IPS DF 6.9 (cell line): Measurements from ENCODE around the gene CLHC1.
"Not testable (repeated sequence)": the region's sequence is repeated elsewhere in the genome, so short reads cannot be mapped to it uniquely, and the experiment has no call there.

ENCODE experiments used
- DNase-seq: peaks from one replicate; pipeline ENCODE4 v3.0.0-alpha.2; 2013; ENCODE audit warnings: low read depth, low spot score
- H3K27ac ChIP-seq: one replicate; pipeline ENCODE4 v1.5.1; 2013; ENCODE audit warnings: low read length, control low read depth
- H3K27me3 ChIP-seq: 2 replicates; pipeline ENCODE4 v1.6.1; 2013; ENCODE audit warnings: mild to moderate bottlenecking, low read length; ENCODE audit not compliant: control insufficient read depth, insufficient read depth
- H3K36me3 ChIP-seq: 2 replicates; pipeline ENCODE4 v1.6.1; 2013; ENCODE audit warnings: low read length; ENCODE audit not compliant: control insufficient read depth, insufficient read depth
- H3K4me1 ChIP-seq: 2 replicates; pipeline ENCODE4 v1.6.1; 2013; ENCODE audit warnings: low read length; ENCODE audit not compliant: control insufficient read depth, insufficient read depth
- H3K4me3 ChIP-seq: 2 replicates; pipeline ENCODE4 v1.5.1; 2013; ENCODE audit warnings: mild to moderate bottlenecking, low read length
- H3K9me3 ChIP-seq: 2 replicates; pipeline ENCODE4 v1.6.1; 2013; ENCODE audit warnings: low read length, inconsistent platforms; ENCODE audit not compliant: control insufficient read depth, insufficient read depth
- WGBS: extraction: QIAGEN DNeasy Blood & Tissue Kit; methylation state at CpG from one replicate; pipeline ENCODE4 v1.1.7; 2013; ENCODE audit warnings: mixed read lengths, missing lambda C conversion rate; ENCODE audit not compliant: insufficient read length, insufficient coverage; 5-methylcytosine and 5-hydroxymethylcytosine counted together

CLHC1 gene

DNA sequence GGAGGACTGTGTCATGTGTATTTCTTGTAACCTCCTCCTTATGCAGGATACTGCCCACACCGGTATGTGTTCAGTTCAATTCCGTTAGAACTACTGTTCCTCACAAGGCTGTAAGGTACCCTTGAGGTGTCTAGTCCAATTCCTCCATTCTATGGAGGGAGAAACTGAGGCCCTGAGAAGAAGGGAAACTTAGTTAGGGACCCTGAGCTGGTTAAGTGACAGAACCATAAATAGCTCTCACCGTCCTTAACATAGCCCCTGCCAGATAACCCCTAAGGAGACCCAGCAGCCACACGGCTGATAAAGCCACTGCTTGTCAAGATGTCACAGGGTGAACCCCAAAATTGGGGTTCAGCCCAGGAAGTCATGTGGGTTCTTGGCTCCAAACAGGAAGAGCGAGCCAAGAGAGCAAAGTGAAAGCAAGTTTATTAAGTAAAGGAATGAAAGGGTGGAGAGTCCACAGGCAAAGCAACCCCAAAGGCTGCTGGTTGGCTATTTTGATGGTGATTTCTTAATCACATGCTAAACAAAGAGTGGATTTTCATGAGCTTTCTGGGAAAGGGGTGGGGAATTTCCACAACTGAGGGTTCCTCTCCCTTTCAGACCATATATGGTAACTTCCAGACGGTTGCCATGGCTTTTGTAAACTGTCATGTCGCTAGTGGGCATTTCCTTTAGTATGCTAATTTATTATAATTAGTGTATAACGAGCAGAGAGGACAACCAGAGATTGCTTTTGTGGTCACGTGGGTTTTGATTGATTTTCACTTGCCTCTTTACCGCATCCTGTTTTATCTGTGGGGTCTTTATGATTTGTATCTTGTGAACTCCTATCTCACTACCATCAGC lies 98.4 kb downstream of the CLHC1 start:
- Histone ChIP-seq H3K27ac (no peak overlapping the region), H3K4me1 (peaks cover 7% of the 10 kb centered on the region; the same call in 1 of the 2 replicates), H3K9me3 (no peaks in the 10 kb centered on the region), H3K27me3 (no peaks in the 10 kb centered on the region), H3K4me3 (no peak overlapping the region), H3K36me3 (no peaks in the 10 kb centered on the region)
- no CpG with 5 or more reads among the region's 10 CpGs for WGBS
- DNase-seq = peak; percentile 87

DNA sequence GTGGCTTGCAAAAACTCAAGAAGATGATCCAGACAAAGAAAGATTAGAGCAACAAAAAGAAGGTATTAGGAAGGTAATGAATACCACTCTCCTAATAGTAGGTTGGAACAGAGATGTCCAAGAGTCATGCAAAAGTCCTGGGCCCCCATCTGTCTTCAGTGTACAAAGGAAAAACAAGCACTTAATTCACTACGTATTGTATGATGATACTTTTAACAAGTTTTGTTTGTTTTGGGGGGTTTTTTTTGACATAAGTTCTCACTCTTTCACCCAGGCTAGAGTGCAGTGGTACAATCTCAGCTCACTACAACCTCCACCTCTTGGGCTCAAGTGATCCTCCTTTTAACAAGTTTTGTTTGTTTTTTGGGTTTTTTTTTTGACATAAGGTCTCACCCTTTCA lies 101.2 kb downstream of the CLHC1 start:
- H3K9me3 ChIP-seq = no peaks in the 10 kb centered on the region
- no peak for DNase-seq
- no peak overlapping the region for H3K27ac ChIP-seq
- H3K36me3 ChIP-seq = no peaks in the 10 kb centered on the region
- WGBS = no CpG with 5 or more reads among the region's 1 CpG
- no peaks in the 10 kb centered on the region for H3K27me3 ChIP-seq
- H3K4me1 ChIP-seq = peaks cover 5% of the 10 kb centered on the region; the same call in 1 of the 2 replicates
- no peak overlapping the region for H3K4me3 ChIP-seq

DNA sequence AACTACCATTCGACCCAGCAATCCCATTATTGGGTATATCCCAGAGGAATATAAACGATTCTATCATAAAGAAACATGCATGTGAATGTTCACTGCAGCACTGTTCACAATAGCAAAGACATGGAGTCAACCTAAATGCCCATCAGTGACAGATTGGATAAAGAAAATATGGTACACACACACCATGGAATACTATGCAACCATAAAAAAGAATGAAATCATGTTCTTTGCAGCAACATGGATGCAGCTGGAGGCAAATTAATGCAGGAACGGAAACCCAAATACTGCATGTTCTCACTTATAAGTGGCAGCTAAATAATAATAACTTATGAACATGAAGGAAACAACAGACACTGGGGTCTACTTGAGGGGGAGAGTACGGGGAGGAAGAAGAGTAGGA lies 105.5 kb downstream of the CLHC1 start:
- not testable (repeated sequence) for H3K9me3 ChIP-seq, H3K27ac ChIP-seq, DNase-seq, H3K27me3 ChIP-seq, H3K4me1 ChIP-seq, H3K36me3 ChIP-seq, H3K4me3 ChIP-seq
- WGBS = no CpG with 5 or more reads among the region's 4 CpGs
